SHP77 (cell line): ENCODE results near the gene FBXO39.
A peak's percentile ranks its signal among the peaks of the same experiment; 100 is the strongest.
"Not testable (repeated sequence)": the region's sequence is repeated elsewhere in the genome, so short reads cannot be mapped to it uniquely, and the experiment has no call there.

ENCODE experiments used
- DNase-seq, 2 experiments: peaks; one replicate each; lab custom pipeline; 2025; lab: John Stamatoyannopoulos, UW

The FBXO39 gene

GRCh38 chr17:6775871-6776405 lies at the start of gene FBXO39:
FBXO39 (plus strand) TSS chr17:6776215; CDS start chr17:6779869, 3,654 bp downstream.
- DNase-seq = no peak

- DNase-seq = no peak
Measured at GRCh38 chr17:6729531-6729930, 46.5 kb upstream of the FBXO39 start.

- DNase-seq = not testable (repeated sequence)
Measured at GRCh38 chr17:6746665-6747064, 29.4 kb upstream of the FBXO39 start.

GRCh38 chr17:6748617-6749016 lies 27.4 kb upstream of the FBXO39 start:
- no peak for DNase-seq

- no peak for DNase-seq
Measured at GRCh38 chr17:6749519-6749918, 26.5 kb upstream of the FBXO39 start.

- no peak for DNase-seq
Measured at GRCh38 chr17:6752068-6752909, 23.7 kb upstream of the FBXO39 start.

- DNase-seq = peak; percentile 8 to 40
Measured at GRCh38 chr17:6753006-6753445, 23.0 kb upstream of the FBXO39 start.

GRCh38 chr17:6753546-6753945 lies 22.5 kb upstream of the FBXO39 start:
- DNase-seq = no peak

- DNase-seq = no peak
Measured at GRCh38 chr17:6755281-6755680, 20.7 kb upstream of the FBXO39 start.

GRCh38 chr17:6755731-6756184 lies 20.3 kb upstream of the FBXO39 start, which contains the start of gene XAF1:
XAF1 (plus strand) TSS chr17:6756046; CDS start chr17:6756079, 33 bp downstream.
- no peak for DNase-seq

- no peak for DNase-seq
Measured at GRCh38 chr17:6756425-6757031, 19.5 kb upstream of the FBXO39 start.

- no peak for DNase-seq
Measured at GRCh38 chr17:6757747-6758146, 18.3 kb upstream of the FBXO39 start.

GRCh38 chr17:6761779-6762178 lies 14.2 kb upstream of the FBXO39 start:
- DNase-seq = no peak

- no peak for DNase-seq
Measured at GRCh38 chr17:6768447-6768846, 7.6 kb upstream of the FBXO39 start.

- no peak for DNase-seq
Measured at GRCh38 chr17:6772016-6772415, 4.0 kb upstream of the FBXO39 start.

- DNase-seq = not testable (repeated sequence)
Measured at GRCh38 chr17:6774906-6775305, 1.1 kb upstream of the FBXO39 start.

- no peak for DNase-seq
Measured at GRCh38 chr17:6779411-6779810, 3.4 kb downstream of the FBXO39 start.

GRCh38 chr17:6780001-6780400 lies 4.0 kb downstream of the FBXO39 start:
- DNase-seq = no peak

- DNase-seq = no peak
Measured at GRCh38 chr17:6780886-6781285, 4.9 kb downstream of the FBXO39 start.

GRCh38 chr17:6782244-6782643 lies 6.2 kb downstream of the FBXO39 start:
- DNase-seq = no peak

GRCh38 chr17:6786618-6787017 lies 10.6 kb downstream of the FBXO39 start:
- no peak for DNase-seq

- no peak for DNase-seq
Measured at GRCh38 chr17:6787081-6787693, 11.2 kb downstream of the FBXO39 start.
